ENCODE measurements around the gene OSBPL3. TPM values are rescaled to one million over a fixed set of nuclear protein-coding genes. Genes with fewer than 3 reads are reported as not detected.

OSBPL3 gene
- total RNA-seq, 6 experiments from 2014 or later, result 49.7 to 68.8 (median 63.2) TPM

- no peak for TF ChIP-seq CTCF (IDR thresholded peaks at IDR 0.05)
- DNase-seq, result peak; percentile 47
- Mint-ChIP-seq H3K27ac (peak overlapping the region; percentile 51), H3K27me3 (ENCODE audit: insufficient read depth) (no peaks in the 10 kb centered on the region; the same call in 1 of the 2 replicates), H3K36me3 (ENCODE audit: low read depth) (peaks cover 44% of the 10 kb centered on the region), H3K9me3 (no peaks in the 10 kb centered on the region), H3K4me1 (ENCODE audit: low read depth) (peaks cover 47% of the 10 kb centered on the region), H3K4me3 (no peak overlapping the region; the same call in 1 of the 2 replicates)
Observed at GRCh38 chr7:24869572-24869971, 110.4 kb downstream of the OSBPL3 start.

GRCh38 chr7:24868741-24869140, 111.2 kb downstream of the OSBPL3 start:
- peaks cover 39% of the 10 kb centered on the region for H3K4me1 Mint-ChIP-seq (ENCODE audit: low read depth)
- H3K27me3 Mint-ChIP-seq (ENCODE audit: insufficient read depth), result no peaks in the 10 kb centered on the region; the same call in 1 of the 2 replicates
- H3K9me3 Mint-ChIP-seq, result no peaks in the 10 kb centered on the region
- TF ChIP-seq CTCF (IDR thresholded peaks at IDR 0.05), result no peak
- peaks cover 48% of the 10 kb centered on the region for H3K36me3 Mint-ChIP-seq (ENCODE audit: low read depth)
- peak overlapping the region; percentile 29; the same call in 1 of the 2 replicates for H3K27ac Mint-ChIP-seq
- no peak for DNase-seq
- H3K4me3 Mint-ChIP-seq, result no peak overlapping the region

GRCh38 chr7:24866004-24866615, 113.9 kb downstream of the OSBPL3 start:
- TF ChIP-seq CTCF (IDR thresholded peaks at IDR 0.05), result no peak
- H3K27ac Mint-ChIP-seq, result no peak overlapping the region
- peaks cover 48% of the 10 kb centered on the region for H3K36me3 Mint-ChIP-seq (ENCODE audit: low read depth)
- H3K4me3 Mint-ChIP-seq, result no peak overlapping the region
- DNase-seq, result no peak
- H3K4me1 Mint-ChIP-seq (ENCODE audit: low read depth), result peaks cover 28% of the 10 kb centered on the region
- no peaks in the 10 kb centered on the region for H3K9me3 Mint-ChIP-seq
- no peaks in the 10 kb centered on the region; the same call in 1 of the 2 replicates for H3K27me3 Mint-ChIP-seq (ENCODE audit: insufficient read depth)

GRCh38 chr7:24864214-24864817, 115.7 kb downstream of the OSBPL3 start:
- Mint-ChIP-seq H3K27ac (no peak overlapping the region), H3K9me3 (no peaks in the 10 kb centered on the region)

GRCh38 chr7:24863626-24864025, 116.4 kb downstream of the OSBPL3 start:
- Mint-ChIP-seq H3K9me3 (no peaks in the 10 kb centered on the region), H3K4me1 (ENCODE audit: low read depth) (peaks cover 4% of the 10 kb centered on the region), H3K27ac (no peak overlapping the region), H3K4me3 (no peak overlapping the region), H3K36me3 (ENCODE audit: low read depth) (peaks cover 39% of the 10 kb centered on the region), H3K27me3 (ENCODE audit: insufficient read depth) (no peaks in the 10 kb centered on the region; the same call in 1 of the 2 replicates)
- no peak for DNase-seq
- no peak for TF ChIP-seq CTCF (IDR thresholded peaks at IDR 0.05)

More at GRCh38 chr7:24864214-24864817, 115.7 kb downstream of the OSBPL3 start:
- no peak for DNase-seq
- Mint-ChIP-seq H3K4me3 (no peak overlapping the region), H3K27me3 (ENCODE audit: insufficient read depth) (no peaks in the 10 kb centered on the region; the same call in 1 of the 2 replicates), H3K36me3 (ENCODE audit: low read depth) (peaks cover 39% of the 10 kb centered on the region), H3K4me1 (ENCODE audit: low read depth) (peaks cover 10% of the 10 kb centered on the region)
- no peak for TF ChIP-seq CTCF (IDR thresholded peaks at IDR 0.05)
